RPMI8226 (cell line): ENCODE results near the gene CTSA.
"Not testable (repeated sequence)": the region's sequence is repeated elsewhere in the genome, so short reads cannot be mapped to it uniquely, and the experiment has no call there.

ENCODE experiments used
- DNase-seq: peaks from one replicate; pipeline ENCODE4 v3.0.0-alpha.2; 2015

Gene CTSA

GRCh38 chr20:45897289-45897688, 6.2 kb downstream of the CTSA start:
- no peak for DNase-seq

DNA sequence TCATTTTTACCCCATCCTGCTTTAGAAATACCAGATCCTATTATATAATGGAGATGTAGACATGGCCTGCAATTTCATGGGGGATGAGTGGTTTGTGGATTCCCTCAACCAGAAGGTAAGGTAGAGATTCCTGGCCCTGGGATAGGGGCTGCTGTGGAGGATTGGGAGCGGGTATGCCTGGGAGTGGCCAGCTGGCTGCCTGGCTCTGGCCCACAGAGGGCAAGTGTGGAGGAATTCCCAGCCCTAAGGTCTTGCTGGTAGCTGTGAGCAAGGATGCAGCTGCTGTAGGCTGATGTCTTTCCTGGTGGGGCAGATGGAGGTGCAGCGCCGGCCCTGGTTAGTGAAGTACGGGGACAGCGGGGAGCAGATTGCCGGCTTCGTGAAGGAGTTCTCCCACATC, 6.6 kb downstream of the CTSA start:
- no peak for DNase-seq

- no peak for DNase-seq
Measured at GRCh38 chr20:45898285-45898684, 7.2 kb downstream of the CTSA start.

DNA sequence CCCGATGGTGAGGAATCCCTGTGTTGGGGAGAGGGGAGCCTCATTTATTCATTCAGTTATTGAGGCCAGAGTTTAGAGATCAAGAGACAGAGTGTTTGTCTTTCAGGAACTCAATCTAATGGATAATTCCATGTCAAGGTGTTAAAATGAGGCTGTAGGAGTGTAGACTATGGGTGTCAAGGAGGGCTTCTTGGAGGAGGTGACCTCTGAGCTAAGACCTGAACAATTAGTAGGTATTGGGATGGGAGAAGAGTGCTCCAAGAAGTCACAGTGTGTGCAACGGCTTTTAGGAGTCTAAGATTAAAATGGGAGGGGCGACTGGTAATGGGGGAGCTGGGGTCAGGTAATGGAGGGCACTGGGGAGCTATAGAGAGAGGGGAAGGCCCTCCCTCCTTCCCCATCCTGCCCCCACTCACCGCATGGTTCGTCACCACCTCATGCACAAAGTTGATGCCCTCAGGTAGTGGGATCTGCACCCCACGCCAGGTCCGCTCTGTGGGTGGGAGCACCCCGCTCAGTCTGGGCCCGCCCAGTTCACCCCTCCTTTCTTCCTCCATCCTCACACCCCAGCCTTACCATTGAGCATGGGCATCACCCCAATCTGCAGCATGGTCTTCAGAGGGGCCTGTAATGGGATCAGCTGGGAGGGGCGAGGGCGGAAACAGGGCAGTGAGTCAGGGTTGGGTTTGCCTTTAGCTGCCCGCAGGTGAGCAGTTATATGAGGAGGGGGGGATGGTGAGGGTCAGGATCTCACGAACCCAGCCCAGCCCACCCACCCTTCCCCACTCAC, 8.1 kb downstream of the CTSA start:
- DNase-seq: no peak

- DNase-seq: not testable (repeated sequence)
Measured at GRCh38 chr20:45901332-45901731, 10.2 kb downstream of the CTSA start.

GRCh38 chr20:45902199-45902701, 11.1 kb downstream of the CTSA start:
- no peak for DNase-seq

DNA sequence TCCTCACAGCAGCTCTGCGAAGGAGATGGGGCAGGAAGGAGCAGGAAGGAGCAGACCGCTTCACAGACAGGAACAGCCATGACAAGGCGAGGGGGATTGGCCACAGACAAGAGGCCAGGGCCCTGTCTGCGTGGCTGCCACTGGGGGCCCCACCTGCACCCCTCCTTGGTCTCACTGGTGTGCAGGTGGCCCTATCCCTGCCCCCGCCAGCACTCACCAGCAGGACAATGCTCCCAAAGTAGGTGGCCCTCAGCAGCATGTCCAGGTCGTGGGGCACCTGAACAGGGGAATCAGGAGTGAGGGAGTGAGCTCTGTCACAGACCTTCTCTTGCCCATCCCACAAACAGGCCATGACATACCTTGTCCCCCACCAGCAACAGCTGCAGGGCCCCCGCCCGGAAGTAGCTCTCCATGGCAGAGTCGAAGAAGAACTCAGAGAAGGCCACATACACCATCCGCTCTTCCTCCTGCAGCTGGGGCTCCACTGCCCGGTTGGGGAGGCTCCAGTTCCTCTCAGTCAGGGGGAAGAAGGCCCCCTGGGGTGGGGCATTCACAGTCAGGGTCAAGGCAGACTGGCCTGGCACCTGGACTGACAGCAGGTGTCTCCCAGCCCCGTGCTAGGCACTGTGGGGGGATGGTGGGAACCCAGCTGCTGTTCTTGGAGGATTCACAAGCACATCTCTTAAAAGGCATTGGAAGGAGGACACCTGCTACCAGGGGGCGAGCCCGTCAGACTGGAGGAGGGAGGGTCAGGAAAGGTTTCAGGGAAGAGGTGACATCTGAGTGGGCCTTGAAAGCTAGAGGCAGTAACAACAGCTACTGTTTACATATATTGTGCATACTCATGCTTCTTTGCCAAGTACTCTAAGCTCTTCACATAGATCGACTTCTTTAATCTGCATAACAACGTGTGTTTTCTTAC, 13.7 kb downstream of the CTSA start:
- no peak for DNase-seq

GRCh38 chr20:45905505-45906079, 14.5 kb downstream of the CTSA start:
- DNase-seq: no peak

DNA sequence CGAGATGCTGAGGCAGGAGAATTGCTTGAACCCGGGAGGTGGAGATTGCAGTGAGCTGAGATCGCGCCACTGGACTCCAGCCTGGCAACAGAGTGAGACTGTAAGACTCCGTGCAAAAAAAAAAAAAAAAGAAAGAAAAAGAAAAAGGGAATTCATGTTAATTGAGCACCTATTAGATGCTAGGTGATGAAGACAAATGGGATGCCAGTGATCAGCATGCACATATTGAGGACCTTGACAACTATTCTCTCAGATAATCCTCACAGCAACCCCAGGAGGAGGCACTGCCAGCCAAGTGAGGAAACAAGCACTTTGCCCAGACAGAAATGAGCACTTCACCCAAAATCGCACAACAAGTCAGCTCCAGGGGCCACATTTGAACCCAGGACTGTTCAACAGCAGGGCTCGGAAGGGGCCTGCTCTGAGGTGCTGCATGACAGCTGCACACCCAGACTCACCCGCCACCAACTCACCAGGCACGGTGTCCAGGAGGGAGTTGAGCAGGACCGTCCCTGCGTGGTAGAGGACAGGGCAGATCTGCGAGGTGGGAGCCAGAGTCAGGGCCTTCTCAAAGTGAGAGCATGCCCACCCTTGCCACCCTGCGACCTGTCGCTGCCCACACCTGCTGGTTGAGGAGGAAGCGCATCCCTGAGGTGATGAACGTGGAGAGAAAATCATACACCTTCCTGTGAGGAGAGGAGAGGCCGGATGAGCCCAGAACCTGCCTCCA, 16.2 kb downstream of the CTSA start:
- no peak for DNase-seq

DNA sequence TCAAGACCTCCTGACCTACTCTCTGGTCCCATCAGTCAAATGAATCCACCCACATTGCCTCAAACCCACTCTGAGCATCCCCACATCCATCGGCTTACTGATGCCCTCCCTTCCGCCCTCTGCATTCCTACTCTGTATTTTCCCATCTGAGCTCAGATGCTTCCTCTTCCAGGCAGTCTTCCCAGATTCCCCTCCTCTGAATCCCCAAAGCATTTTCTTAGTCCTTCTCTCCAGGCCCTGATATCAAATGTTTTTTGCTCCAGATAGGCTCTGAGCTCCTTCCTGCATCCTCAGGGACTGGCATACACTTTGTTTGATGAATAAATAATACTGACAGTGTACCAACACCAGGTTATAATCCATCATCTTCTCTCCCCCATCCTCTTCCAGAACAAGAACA, 16.9 kb downstream of the CTSA start:
- no peak for DNase-seq

GRCh38 chr20:45909336-45909808, 18.2 kb downstream of the CTSA start:
- DNase-seq: no peak

DNA sequence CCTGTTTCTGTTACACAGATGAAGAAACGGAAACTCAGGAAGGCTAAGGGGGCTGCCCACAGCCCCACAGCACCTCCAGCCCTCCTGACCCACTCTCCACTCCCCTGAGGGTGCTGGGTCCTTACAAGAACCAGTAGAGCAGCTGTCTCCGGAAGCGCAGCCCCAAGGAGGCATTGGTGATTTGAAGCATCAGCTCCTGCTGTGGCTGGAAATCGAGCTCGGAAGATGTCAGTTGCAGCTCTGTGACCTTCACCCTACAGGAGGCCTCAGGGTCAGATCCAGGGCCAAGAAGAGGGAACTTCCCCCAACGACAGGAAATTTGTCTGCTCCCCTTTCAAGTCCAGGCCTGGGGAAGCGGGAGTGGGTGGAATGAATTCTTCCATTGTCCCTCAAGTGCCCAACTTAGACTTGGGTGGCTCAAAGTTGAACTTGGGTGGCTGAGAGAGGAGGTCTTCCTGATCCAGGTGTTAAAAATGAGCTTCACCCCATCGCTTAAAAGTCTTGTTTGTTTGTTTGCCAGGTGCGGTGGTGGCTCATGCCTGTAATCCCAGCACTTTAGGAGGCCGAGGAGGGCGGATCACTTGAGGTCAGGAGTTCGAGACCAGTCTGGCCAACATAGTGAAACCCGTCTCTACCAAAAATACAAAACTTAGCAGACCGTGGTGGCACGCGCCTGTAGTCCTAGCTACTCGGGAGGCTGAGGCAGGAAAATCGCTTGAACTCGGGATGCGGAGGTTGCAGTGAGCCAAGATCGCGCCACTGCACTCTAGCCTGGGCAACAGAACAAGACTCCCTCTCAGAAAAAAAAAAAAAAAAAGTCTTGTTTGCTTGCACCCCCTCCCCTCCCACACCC, 18.9 kb downstream of the CTSA start:
- DNase-seq: no peak

DNA sequence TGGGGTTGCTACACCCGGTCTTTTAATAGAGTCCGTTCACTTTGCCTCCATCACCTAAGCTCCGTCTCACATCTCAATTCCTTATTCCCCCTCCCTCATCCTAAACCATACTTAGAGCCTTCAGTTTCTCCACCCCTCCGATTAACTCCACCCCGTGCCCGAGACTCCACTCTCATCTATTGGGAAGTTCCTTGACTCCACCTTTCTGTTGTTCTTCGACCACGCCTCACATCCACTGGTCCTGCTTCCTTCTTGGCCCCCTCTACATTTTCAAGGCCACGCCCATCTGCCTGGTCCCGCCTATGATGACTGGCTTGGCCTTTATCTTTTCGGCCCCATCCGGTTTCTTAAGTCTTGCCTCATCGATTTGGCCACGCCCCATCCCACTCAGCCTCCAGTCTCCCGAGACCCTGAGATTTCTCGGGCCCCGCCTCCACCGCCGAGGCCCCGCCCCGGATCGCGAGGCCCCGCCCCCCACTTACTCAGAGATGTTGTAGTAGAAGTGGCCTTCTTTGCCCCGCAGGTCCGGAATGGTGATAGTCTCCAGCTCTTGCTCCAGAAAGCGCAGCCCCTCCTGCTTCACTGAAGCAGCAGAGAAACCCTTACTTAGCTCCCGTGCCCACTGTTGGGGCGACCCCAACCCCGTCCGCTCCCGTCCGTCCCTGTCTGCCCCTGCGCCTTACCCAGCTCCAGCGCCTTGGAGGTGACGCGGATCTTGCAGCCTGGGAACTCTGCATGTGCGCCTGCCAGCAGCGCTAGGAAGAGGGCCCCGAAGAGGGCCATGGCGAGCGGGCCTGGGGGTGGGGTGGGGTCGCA, 19.7 kb downstream of the CTSA start:
- DNase-seq: peak; percentile 78

- DNase-seq: no peak
Measured at GRCh38 chr20:45911486-45912343, 20.6 kb downstream of the CTSA start, which contains the start of gene PLTP. PLTP (minus strand) TSS chr20:45912155; CDS start chr20:45911452, 703 bp downstream.

- DNase-seq: no peak
Measured at GRCh38 chr20:45912344-45912682, 21.2 kb downstream of the CTSA start.

DNA sequence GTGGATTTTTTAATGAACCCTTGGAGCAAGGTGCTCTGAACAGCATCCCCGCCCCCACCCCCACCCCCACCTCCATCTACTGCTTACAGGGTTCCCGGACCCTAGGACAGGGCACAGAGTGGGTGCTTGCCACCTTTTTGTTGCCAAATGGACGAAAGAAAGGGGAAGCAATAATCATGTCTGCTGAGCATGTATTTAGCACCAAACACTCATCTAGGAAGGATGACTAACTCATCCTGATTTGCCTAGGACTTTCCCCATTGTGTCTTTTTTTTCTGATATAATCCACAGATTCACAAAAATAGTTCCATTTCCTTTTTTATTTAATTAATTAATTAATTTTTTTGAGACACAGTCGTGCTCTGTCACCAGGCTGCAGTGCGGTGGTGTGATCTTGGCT, 22.0 kb downstream of the CTSA start:
- no peak for DNase-seq

DNA sequence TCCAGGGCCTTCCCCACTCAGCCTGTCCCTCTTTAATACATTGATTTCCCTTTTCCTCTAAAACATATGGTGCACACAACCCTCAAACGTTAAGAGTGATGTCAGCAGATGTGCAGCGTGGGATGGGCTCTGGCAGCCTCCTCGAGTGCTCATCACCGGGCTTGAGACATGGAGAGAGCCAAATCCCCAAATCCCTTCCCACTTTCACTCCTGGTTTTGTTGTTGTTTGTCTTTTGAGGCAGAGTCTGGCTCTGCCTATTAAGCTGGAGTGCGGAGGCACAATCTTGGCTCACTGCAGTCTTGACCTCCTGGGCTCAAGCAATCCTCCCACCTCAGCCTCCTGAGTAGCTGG, 26.6 kb downstream of the CTSA start:
- no peak for DNase-seq

GRCh38 chr20:45918182-45918737, 27.1 kb downstream of the CTSA start:
- DNase-seq: no peak

DNA sequence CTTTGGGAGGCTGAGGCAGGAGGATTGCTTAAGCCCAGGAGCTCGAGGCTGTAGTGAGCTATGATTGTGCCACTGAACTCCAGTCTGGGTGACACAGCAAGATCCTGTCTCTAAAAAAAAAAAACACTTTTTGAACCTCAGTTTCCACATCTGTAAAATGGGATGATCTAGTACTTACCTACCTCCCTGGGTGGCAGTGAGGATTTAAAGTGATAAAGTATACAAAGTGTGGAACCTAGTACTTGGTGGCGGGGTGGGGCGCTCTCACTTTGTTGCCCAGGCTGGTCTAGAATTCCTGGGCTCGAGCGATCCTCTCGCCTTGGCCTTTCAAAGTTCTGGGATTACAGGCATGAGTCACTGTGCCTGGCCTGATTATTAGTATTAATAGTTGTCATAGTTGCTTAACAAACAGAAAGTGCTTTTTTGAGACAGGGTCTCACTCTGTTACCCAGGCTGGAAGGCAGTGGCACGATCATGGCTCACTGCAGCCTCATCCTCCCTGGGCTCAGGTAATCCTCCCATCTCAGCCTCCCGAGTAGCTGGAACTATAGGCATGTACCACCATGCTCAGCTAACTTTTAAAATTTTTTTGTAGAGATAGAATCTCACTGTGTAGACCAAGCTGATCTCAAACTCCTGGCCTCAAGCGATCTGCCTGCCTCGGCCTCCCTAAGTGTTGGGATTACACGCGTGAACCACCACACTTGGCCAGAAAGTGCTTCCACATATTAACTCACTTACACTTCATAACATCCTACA, 27.8 kb downstream of the CTSA start:
- DNase-seq: no peak
